ENCODE results near the gene ADD3.

DNA sequence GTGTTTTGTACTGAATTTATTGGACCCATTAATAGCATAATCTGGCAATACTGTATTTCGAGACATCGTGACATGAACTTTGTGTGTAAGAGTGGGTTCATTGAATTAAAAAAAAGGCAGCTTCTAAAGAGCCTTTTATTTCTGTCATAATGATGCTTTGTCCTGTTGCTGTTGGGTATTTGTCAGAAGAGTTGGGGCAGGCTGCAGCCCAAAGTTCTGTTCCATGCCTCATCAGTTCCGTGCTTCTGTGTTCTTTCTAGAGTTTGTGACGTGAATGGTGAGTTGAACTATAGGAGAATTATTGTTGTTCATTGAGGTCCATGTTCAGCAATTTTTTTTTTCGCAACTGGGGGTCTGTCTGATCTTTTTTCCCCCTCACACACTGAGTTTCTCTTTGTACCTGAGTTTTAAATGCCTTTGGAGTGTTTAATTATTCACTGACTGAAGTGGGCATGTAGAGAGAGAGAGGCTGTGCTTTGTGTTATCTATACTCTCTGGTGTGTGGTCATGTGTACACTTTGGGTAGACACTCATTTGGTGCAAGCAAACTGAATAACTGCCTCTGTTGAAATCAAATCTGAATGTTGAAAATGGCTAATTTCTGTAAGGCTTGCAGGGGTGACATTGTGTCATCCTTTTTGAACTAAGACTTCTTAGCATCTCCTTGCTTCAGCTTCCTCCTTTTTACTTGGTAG is 69.8 kb downstream of the ADD3 start:
- TF ChIP-seq, protein P1, sequence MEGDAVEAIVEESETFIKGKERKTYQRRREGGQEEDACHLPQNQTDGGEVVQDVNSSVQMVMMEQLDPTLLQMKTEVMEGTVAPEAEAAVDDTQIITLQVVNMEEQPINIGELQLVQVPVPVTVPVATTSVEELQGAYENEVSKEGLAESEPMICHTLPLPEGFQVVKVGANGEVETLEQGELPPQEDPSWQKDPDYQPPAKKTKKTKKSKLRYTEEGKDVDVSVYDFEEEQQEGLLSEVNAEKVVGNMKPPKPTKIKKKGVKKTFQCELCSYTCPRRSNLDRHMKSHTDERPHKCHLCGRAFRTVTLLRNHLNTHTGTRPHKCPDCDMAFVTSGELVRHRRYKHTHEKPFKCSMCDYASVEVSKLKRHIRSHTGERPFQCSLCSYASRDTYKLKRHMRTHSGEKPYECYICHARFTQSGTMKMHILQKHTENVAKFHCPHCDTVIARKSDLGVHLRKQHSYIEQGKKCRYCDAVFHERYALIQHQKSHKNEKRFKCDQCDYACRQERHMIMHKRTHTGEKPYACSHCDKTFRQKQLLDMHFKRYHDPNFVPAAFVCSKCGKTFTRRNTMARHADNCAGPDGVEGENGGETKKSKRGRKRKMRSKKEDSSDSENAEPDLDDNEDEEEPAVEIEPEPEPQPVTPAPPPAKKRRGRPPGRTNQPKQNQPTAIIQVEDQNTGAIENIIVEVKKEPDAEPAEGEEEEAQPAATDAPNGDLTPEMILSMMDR (tag by site-specific recombination; IDR thresholded peaks at IDR 0.05), result no peak
- no peak for TF ChIP-seq GFI1B (tag by site-specific recombination; IDR thresholded peaks at IDR 0.05)
- TF ChIP-seq ZNF707 (tag by site-specific recombination; IDR thresholded peaks at IDR 0.05), result no peak
- TF ChIP-seq ZNF530 (tag by site-specific recombination; IDR thresholded peaks at IDR 0.05; ENCODE audit: low read depth), result no peak
- no peak for TF ChIP-seq ZNF514 (tag by site-specific recombination; IDR thresholded peaks at IDR 0.05)
- no peak for TF ChIP-seq MEIS1 (CRISPR knock-in tag; IDR thresholded peaks at IDR 0.05; ENCODE audit: borderline replicate concordance)
- TF ChIP-seq ZNF423 (tag by site-specific recombination; IDR thresholded peaks at IDR 0.05), result no peak
- no peak for TF ChIP-seq ZSCAN5A (tag by site-specific recombination; IDR thresholded peaks at IDR 0.05)

All from HEK293 (cell line).